AG20443 (cell line): ENCODE data around the gene ERCC6L2.

Experiments
- DNase-seq: peaks from one replicate; pipeline ENCODE4 v3.0.0; 2012; ENCODE audit warnings: low spot score, mixed read lengths

The ERCC6L2 gene

GRCh38 chr9:95870352-95870751 is 5.1 kb upstream of the ERCC6L2 start:
- no peak for DNase-seq

- DNase-seq: no peak
Observed at GRCh38 chr9:95870906-95871305, 4.6 kb upstream of the ERCC6L2 start.

- peak; percentile 21 for DNase-seq
Observed at GRCh38 chr9:95874303-95874988, 1.0 kb upstream of the ERCC6L2 start.

- DNase-seq: peak; percentile 64
Observed at GRCh38 chr9:95874989-95875304, 544 bp upstream of the ERCC6L2 start.

GRCh38 chr9:95876138-95876444 is 600 bp downstream of the ERCC6L2 start:
- no peak for DNase-seq

- DNase-seq: no peak
Observed at GRCh38 chr9:95876595-95876994, 1.1 kb downstream of the ERCC6L2 start.

- no peak for DNase-seq
Observed at GRCh38 chr9:95877984-95878383, 2.5 kb downstream of the ERCC6L2 start.

- DNase-seq: no peak
Observed at GRCh38 chr9:95879591-95879990, 4.1 kb downstream of the ERCC6L2 start.

GRCh38 chr9:95880021-95880690 is 4.7 kb downstream of the ERCC6L2 start:
- no peak for DNase-seq

GRCh38 chr9:95887926-95888497 is 12.5 kb downstream of the ERCC6L2 start:
- no peak for DNase-seq

GRCh38 chr9:95890594-95890993 is 15.1 kb downstream of the ERCC6L2 start:
- DNase-seq: no peak

- no peak for DNase-seq
Observed at GRCh38 chr9:95891067-95891671, 15.7 kb downstream of the ERCC6L2 start.

- DNase-seq: no peak
Observed at GRCh38 chr9:95892690-95893089, 17.2 kb downstream of the ERCC6L2 start.

- no peak for DNase-seq
Observed at GRCh38 chr9:95896580-95896979, 21.1 kb downstream of the ERCC6L2 start.

- DNase-seq: peak; percentile 6
Observed at GRCh38 chr9:95901506-95901905, 26.0 kb downstream of the ERCC6L2 start.

- no peak for DNase-seq
Observed at GRCh38 chr9:95903398-95903797, 27.9 kb downstream of the ERCC6L2 start.

- DNase-seq: no peak
Observed at GRCh38 chr9:95907794-95908193, 32.3 kb downstream of the ERCC6L2 start.

GRCh38 chr9:95910023-95910707 is 34.7 kb downstream of the ERCC6L2 start:
- no peak for DNase-seq

GRCh38 chr9:95910770-95911340 is 35.4 kb downstream of the ERCC6L2 start:
- no peak for DNase-seq

- DNase-seq: no peak
Observed at GRCh38 chr9:95912773-95913172, 37.3 kb downstream of the ERCC6L2 start.

- no peak for DNase-seq
Observed at GRCh38 chr9:95920017-95920416, 44.5 kb downstream of the ERCC6L2 start.

GRCh38 chr9:95923794-95924193 is 48.3 kb downstream of the ERCC6L2 start:
- no peak for DNase-seq
